ENCODE results near the gene ZSCAN9.

Gene ZSCAN9

GRCh38 chr6:28220257-28221133, 4.6 kb upstream of the ZSCAN9 start:
- DNase-seq (ENCODE audit: low spot score) (no peak), FAIRE-seq (no peak)

DNA sequence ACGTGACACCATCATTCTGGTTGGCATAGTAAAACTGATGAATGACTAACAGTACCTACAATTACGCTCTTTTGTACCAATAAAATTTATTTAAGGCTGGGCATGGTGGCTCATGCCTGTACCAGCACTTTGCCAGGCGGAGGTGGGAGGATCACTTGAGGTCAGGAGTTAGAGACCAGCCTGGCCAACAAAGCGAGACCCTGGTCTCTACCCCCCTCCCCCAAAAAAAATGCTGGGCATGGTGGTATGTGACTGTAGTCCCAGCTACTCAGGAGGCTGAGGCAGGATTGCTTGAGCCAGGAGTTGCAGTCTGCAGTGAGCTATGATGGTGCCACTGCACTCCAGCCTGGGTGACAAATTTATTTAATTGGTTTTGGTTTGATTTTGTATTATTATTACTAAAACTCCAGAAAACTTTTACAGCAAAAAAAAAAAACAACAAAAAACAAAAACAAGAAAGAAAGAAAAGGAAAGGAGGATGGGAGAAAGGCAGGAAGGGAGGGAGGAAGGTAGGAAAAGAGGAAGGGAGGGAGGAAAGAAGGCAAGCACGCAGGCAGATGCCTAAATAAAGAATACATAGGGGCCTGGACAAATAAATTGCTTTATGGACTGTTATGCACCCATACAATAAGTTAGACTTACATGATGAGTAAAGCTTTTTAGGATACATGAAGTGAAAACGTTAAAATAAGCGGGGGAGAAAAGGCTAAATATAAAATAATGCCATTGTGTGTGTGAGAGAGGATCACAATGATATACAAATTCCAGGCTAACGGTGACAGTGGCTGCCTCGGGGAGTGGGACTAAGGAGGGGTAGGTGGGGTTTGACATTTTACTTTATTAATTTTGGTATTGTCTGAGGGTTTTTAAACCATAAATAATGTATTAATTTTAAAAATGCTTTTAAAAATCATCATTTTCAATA, 682 bp upstream of the ZSCAN9 start:
- DNase-seq (ENCODE audit: low spot score) (no peak), FAIRE-seq (no peak)

DNA sequence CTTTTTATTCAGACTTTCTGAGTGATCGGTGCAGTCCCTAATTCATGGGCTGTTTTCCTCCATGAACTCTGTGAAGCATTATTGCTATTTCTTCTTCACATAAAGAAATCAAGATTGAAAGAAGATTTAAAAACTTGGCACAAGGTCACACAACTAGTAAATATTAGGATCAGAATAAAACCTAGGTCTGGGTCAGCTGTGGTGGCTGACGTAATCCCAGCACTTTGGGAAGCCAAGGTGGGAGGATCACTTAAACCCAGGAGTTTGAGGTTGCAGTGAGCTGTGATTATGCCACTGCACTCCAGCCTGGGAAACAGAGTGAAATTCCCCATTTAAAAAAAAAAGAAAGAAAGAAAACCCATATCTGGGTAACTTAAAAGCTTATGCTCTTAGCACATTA, 1.4 kb downstream of the ZSCAN9 start:
- DNase-seq (ENCODE audit: low spot score) = no peak
- no peak for FAIRE-seq

DNA sequence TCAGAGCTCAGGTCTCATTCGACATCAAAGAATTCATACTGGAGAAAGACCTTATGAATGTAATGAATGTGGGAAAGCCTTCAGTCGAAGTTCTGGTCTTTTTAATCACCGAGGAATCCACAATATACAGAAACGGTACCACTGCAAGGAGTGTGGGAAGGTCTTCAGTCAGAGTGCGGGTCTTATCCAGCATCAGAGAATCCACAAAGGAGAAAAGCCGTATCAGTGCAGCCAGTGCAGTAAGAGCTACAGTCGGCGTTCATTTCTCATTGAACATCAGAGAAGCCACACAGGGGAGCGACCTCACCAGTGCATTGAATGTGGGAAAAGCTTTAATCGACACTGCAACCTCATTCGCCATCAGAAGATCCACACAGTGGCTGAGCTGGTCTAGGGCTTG, 7.7 kb downstream of the ZSCAN9 start:
- no peak for DNase-seq (ENCODE audit: low spot score)
- no peak for FAIRE-seq

DNA sequence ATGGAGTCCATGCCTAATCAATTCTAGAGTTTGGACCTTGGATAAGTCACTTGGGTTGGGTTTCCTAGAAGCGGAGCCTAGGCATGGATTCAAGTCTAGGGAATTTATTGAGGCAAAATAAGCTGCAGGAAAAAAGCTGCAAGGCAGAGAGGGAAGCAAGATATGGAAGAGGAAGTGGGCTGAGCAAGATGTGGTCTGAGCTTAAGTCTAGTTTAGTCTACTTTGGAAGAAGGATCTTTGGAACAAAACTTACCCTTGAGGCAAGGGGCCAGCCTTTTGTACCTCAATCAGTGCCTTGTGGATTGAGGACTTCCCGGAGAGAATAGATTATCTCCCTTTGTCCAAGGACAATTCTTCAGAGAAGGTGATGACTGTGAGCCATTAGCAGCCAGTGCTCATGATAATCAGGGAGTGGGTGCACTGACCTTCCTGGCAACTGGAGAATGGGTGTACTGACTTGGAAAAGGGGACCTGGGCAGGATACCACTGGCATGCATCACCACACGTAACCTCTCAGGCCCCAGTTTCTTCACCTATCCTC, 10.9 kb downstream of the ZSCAN9 start:
- no peak for FAIRE-seq
- DNase-seq (ENCODE audit: low spot score) = no peak

- no peak for FAIRE-seq
- DNase-seq (ENCODE audit: low spot score) = no peak
These were observed 14.6 kb downstream of the ZSCAN9 start for GRCh38 chr6:28239636-28240035.

- FAIRE-seq = no peak
- no peak for DNase-seq (ENCODE audit: low spot score)
These were observed 15.4 kb downstream of the ZSCAN9 start for GRCh38 chr6:28240471-28240870.

- FAIRE-seq (no peak), DNase-seq (ENCODE audit: low spot score) (no peak)
These were observed 18.9 kb downstream of the ZSCAN9 start for GRCh38 chr6:28243946-28244345.

- DNase-seq (ENCODE audit: low spot score) (no peak), FAIRE-seq (no peak)
These were observed 20.3 kb downstream of the ZSCAN9 start for GRCh38 chr6:28245206-28245941.

DNA sequence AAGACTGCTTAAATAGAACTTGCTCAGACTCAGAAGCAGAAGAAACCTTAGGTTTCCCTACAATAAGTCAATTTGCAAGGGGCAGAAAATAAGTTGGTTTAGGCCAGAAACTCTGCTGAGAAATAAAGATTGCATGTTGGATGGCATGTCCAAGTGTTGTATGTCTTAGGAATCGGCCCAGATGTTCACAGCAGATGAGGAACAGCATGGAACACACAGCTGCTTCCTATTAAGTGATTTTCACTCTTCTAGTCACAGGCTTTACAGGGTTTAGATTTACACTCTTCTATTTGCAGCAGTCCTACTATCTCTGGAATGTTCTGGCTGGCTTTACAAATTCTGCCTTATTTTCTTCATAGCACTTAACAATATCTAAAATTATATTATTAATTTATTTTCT, 23.8 kb downstream of the ZSCAN9 start:
- no peak for DNase-seq (ENCODE audit: low spot score)
- no peak for FAIRE-seq

DNA sequence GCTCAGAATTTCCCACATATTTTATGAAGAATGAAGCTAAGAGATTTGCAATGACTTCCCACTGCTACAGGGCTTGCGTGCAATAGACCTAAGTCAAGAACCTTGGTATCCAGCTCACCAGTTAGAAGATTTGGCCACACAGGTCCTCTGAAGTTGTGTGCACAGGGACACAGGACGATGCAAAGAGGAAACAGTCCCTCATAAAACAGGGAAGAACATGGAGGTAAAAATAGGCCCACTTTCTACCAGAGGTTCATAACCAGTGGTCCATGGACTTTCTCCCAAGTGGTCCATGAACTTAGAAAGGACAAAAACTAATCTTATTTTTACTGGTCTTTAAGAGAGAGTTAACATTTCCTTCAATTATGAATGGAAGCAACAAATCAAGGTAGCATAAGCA, 25.7 kb downstream of the ZSCAN9 start:
- FAIRE-seq (no peak), DNase-seq (ENCODE audit: low spot score) (no peak)

DNA sequence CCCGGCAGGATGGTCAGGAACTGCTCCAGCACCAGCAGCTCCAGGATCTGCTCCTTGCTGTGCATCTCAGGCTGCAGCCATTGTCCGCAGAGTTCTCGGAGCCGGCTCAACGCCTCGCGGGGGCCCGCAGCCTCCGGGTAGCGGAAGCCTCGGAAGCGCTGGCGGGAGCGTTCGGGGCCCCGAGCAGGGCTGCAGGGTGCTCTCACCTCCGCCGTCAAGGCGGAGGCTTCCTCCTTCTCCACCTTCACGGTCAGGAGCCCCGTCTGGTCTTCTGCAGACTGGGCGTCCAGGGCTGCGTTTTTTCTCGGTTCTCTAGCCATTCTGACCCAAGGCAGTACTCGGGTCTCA, 26.6 kb downstream of the ZSCAN9 start:
- FAIRE-seq (no peak), DNase-seq (ENCODE audit: low spot score) (no peak)

DNA sequence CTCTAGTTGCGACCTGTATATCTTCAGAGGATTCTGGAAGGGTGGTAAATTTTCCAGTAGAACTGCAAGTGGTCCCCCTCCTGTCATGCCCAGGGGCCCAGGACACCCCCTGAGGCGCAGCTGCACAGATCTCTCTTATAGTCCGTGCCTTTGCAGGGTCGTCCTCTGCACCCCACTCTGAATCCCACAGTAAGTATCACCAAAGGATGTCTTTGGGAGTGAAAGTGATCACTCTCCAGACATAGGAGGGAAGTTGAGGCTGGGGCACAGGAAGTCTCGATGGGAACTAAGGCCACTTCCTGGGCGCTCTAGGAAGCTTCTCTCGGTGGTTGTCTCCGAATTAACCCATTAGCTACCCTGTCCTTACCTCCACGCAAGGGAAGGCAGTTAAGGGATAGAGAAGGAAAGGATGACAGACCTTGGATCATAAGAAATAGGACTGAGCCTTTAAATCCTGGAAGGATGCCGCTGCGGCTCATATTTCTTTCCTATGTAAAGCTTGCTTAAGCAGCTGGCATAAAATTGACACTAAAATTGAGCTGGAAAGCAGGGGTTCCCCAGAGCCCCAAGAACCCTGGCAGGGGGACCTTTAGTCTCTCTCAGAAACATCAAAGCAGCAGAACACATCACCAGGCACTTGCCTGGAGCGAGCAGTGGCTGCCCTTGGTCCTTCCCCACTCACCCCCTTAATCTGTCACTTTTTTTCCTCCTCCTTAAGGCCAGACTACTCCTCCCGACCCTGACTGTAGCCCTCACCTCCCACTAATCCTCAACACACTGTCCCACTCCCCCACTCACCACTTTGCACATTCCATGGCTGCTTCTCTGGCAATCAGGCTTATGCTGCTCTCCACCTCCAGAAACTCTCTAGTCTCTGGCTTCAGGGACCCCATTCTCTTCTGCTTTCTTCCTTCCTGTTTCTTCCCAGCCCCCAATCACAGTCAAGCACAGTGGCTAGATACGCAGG, 27.2 kb downstream of the ZSCAN9 start, which contains the start of gene ZKSCAN4:
Gene ZKSCAN4, minus strand, starts transcription at position 261 of the 967 bp plus-strand sequence. CDS start 289 bp downstream, outside the sequence.
- peak; percentile 70 for DNase-seq (ENCODE audit: low spot score)
- FAIRE-seq = no peak

DNA sequence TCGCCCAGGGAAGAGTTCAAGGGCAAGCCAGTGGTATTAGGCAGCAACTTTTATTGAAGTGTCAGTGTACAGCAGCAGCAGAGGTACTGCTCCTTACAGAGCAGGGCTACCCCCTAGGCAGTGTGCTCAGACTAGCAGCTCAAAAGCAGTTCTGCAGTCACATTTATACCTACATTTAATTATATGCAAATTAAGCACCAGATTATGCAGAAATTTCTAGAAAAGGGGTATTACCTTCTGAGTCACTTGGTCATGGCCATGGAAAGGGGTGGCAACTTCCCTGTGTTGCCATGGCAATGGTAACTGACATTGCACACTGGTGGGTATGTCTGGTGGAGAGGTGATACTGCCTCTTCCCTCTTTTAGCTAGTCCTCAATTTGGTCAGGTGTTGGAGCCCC, 29.0 kb downstream of the ZSCAN9 start:
- DNase-seq (ENCODE audit: low spot score) (no peak), FAIRE-seq (no peak)

GRCh38 chr6:28257042-28257441, 32.0 kb downstream of the ZSCAN9 start:
- DNase-seq (ENCODE audit: low spot score) (no peak), FAIRE-seq (no peak)

DNA sequence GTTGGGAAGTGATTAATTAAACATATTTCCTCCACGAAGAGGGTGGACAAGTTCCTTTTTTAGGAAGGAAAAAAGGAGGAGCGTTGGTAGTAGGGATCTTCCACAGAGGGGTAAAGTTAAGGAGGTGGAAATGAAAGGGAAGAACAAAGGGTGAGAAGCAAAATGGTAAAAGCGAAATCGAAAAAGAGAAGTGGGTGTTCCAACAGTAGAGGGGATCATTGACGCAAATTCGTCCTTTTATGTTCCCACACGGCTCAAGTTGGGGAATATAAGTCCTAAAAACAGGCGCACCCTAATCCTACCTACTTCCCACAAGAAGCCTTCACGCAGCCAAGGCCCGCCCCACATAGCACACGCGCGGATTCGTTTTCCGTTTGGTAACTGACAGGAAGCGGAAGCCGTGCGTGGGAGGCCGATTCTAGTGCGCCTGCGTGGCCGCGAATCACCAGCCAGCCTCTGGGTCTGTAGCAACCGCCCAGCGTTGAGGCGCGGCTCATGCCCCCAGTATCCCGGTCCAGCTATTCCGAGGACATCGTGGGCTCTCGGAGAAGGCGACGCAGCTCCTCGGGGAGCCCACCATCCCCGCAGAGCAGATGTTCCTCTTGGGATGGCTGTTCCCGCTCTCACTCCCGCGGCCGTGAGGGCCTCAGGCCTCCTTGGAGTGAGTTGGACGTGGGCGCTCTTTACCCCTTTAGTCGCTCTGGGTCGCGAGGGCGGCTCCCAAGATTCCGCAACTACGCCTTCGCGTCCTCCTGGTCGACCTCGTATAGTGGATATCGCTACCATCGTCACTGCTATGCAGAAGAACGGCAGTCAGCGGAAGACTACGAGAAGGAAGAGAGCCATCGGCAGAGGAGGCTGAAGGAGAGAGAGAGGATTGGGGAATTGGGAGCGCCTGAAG, 34.1 kb downstream of the ZSCAN9 start, which contains the start of gene NKAPL:
Gene NKAPL, plus strand, starts transcription at position 421 of the 901 bp plus-strand sequence. Its CDS starts 75 bp downstream, at position 496.
- no peak for DNase-seq (ENCODE audit: low spot score)
- no peak for FAIRE-seq

DNA sequence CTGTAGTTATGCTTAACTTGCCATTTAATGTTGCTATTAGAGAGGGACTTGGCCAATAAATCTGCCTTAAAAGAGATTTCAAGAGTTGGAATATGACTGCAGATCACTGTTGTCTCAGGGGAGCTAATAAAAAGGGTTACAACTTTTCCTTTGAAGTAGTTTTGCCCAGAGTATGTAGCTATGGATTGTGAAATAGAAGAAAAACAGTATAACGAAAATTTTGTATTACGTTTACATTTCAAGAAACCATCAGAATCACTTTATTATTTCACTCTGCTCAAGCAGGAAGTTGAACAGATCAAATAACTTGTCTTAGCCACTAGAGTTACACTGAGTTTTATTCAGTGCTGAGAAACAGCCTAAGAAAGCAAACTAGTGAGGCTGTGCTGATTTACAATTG, 38.8 kb downstream of the ZSCAN9 start:
- DNase-seq (ENCODE audit: low spot score) (no peak), FAIRE-seq (no peak)

DNA sequence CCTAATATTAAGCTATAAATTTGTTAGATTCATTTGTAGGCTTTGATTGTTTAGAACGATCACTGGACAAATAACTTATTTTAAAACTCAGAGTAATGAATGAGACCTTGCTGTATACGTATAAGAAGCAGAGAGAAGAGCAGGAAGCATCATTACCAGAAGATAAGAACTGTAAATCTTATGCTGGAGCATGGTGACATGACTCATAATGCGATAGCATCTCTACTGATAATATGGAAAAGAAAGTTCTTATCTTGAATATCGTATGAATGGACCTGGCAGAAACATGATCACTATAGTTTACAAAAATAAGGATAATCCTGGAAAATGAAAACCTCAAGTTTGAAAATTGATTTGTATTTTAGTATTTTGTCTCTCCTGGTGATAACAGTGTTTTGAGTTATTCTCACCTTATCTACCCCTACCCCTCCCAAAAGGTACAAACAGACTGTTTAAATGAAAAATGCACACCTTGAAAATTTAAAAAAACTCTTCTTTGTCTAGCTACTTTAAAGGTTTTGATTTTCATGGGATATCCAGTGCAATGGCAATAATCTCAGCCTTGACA, 39.8 kb downstream of the ZSCAN9 start:
- DNase-seq (ENCODE audit: low spot score) (no peak), FAIRE-seq (no peak)

GRCh38 chr6:28266563-28266961, 41.5 kb downstream of the ZSCAN9 start:
- DNase-seq (ENCODE audit: low spot score) (no peak), FAIRE-seq (no peak)
